HEK293 (cell line): ENCODE results near the gene OSBPL10.

Experiments used
- CTCF ChIA-PET: fragments of 350-600 bp; formaldehyde crosslinking; extraction: SDS; loops from one replicate; lab custom pipeline; 2021; ENCODE audit warnings: antibody characterized with exemption; lab: Yijun Ruan, JAX
- POLR2A ChIA-PET: fragments of 300-600 bp; formaldehyde crosslinking; extraction: SDS; loops from one replicate; lab custom pipeline; 2020; ENCODE audit warnings: antibody characterized with exemption, inconsistent platforms; lab: Yijun Ruan, JAX
- H3K27ac ChIP-seq: fragments of 200-500 bp; sonication (Bioruptor generic); 2 replicates; pipeline ENCODE4 v1.5.1; 2014; ENCODE audit warnings: low read depth, low read length, control low read depth, inconsistent platforms; ENCODE audit errors: extremely low read depth
- H3K36me3 ChIP-seq, 2 experiments: fragments of 200-500 bp in 1 of 2; sonication (Bioruptor generic) in 1 of 2; 1 replicate in 1 of 2; 2 replicates in 1 of 2; pipeline ENCODE4 v1.5.1; 2014 to 2017; ENCODE audit warnings: inconsistent platforms in 2 of 2, low read length in 2 of 2; ENCODE audit not compliant: control insufficient read depth in 2 of 2, insufficient read depth in 1 of 2
- H3K4me1 ChIP-seq: fragments of 200-500 bp; sonication (Bioruptor generic); 2 replicates; pipeline ENCODE4 v1.5.1; 2014; ENCODE audit warnings: mild to moderate bottlenecking, low read length, inconsistent platforms; ENCODE audit not compliant: control insufficient read depth, insufficient read depth
- H3K4me3 ChIP-seq: 2 replicates; pipeline ENCODE4 v1.5.1; 2011; ENCODE audit warnings: low read depth, mild to moderate bottlenecking, control low read depth, low read length, moderate library complexity
- H3K9me3 ChIP-seq: fragments of 200-500 bp; sonication (Bioruptor generic); 2 replicates; pipeline ENCODE4 v1.5.1; 2014; ENCODE audit warnings: low read depth, low read length, inconsistent platforms; ENCODE audit not compliant: control insufficient read depth, insufficient read depth
- GLIS2 ChIP-seq: fragments of 450-650 bp; formaldehyde crosslinking; IDR thresholded peaks from 2 replicates; pipeline ENCODE4 v1.5.1; 2016; ENCODE audit warnings: missing biosample characterization, missing genetic modification characterization
- HOXA7 ChIP-seq: sonication (generic); formaldehyde crosslinking; IDR thresholded peaks from 2 replicates; pipeline ENCODE4 v1.8.1; 2022; ENCODE audit warnings: missing genetic modification reagents, borderline replicate concordance
- KLF8 ChIP-seq: fragments of 450-650 bp; formaldehyde crosslinking; IDR thresholded peaks from 2 replicates; pipeline ENCODE4 v1.5.1; 2016; ENCODE audit warnings: missing biosample characterization, missing genetic modification characterization
- SCRT2 ChIP-seq: fragments of 450-650 bp; formaldehyde crosslinking; IDR thresholded peaks from 2 replicates; pipeline ENCODE4 v1.5.1; 2016; ENCODE audit warnings: missing biosample characterization, missing genetic modification characterization
- SP2 ChIP-seq: fragments of 450-650 bp; formaldehyde crosslinking; IDR thresholded peaks from 2 replicates; pipeline ENCODE4 v1.5.1; 2016; ENCODE audit warnings: missing biosample characterization, missing genetic modification characterization
- WT1 ChIP-seq: fragments of 450-650 bp; formaldehyde crosslinking; IDR thresholded peaks from 2 replicates; pipeline ENCODE4 v1.5.1; 2016; ENCODE audit warnings: missing biosample characterization, missing genetic modification characterization
- YY2 ChIP-seq: fragments of 450-650 bp; formaldehyde crosslinking; IDR thresholded peaks from 2 replicates; pipeline ENCODE4 v1.5.1; 2016; ENCODE audit warnings: missing biosample characterization, missing genetic modification characterization
- ZFP3 ChIP-seq: fragments of 450-650 bp; formaldehyde crosslinking; IDR thresholded peaks from 2 replicates; pipeline ENCODE4 v1.5.1; 2016; ENCODE audit warnings: low read depth, missing biosample characterization, missing genetic modification characterization
- ZNF121 ChIP-seq: fragments of 450-650 bp; formaldehyde crosslinking; IDR thresholded peaks from 2 replicates; pipeline ENCODE4 v1.5.1; 2016; ENCODE audit warnings: missing biosample characterization, missing genetic modification characterization
- ZNF24 ChIP-seq: fragments of 450-650 bp; formaldehyde crosslinking; IDR thresholded peaks from 2 replicates; pipeline ENCODE4 v1.5.1; 2016; ENCODE audit warnings: missing biosample characterization, missing genetic modification characterization
- ZNF302 ChIP-seq: fragments of 450-650 bp; formaldehyde crosslinking; IDR thresholded peaks from 2 replicates; pipeline ENCODE4 v1.5.1; 2016; ENCODE audit warnings: missing biosample characterization, missing genetic modification characterization, low read depth
- ZNF391 ChIP-seq: fragments of 450-650 bp; formaldehyde crosslinking; IDR thresholded peaks from 2 replicates; pipeline ENCODE4 v1.5.1; 2016; ENCODE audit warnings: low read depth, missing biosample characterization, missing genetic modification characterization, borderline replicate concordance
- ZNF501 ChIP-seq: fragments of 450-650 bp; formaldehyde crosslinking; IDR thresholded peaks from 2 replicates; pipeline ENCODE4 v1.5.1; 2016; ENCODE audit warnings: missing biosample characterization, missing genetic modification characterization
- ZNF510 ChIP-seq: fragments of 450-650 bp; formaldehyde crosslinking; IDR thresholded peaks from 2 replicates; pipeline ENCODE4 v1.5.1; 2018; ENCODE audit warnings: mild to moderate bottlenecking, missing genetic modification characterization, missing biosample characterization; ENCODE audit not compliant: insufficient replicate concordance
- ZNF623 ChIP-seq: fragments of 450-650 bp; formaldehyde crosslinking; IDR thresholded peaks from 2 replicates; pipeline ENCODE4 v1.5.1; 2016; ENCODE audit warnings: missing biosample characterization, missing genetic modification characterization
- ZNF660 ChIP-seq: fragments of 450-650 bp; IDR thresholded peaks from 2 replicates; pipeline ENCODE4 v1.5.1; 2018; ENCODE audit warnings: missing biosample characterization, mild to moderate bottlenecking, missing genetic modification characterization
- ZNF701 ChIP-seq: fragments of 450-650 bp; formaldehyde crosslinking; IDR thresholded peaks from 2 replicates; pipeline ENCODE4 v1.5.1; 2016; ENCODE audit warnings: missing biosample characterization, missing genetic modification characterization
- ZNF707 ChIP-seq: fragments of 450-650 bp; formaldehyde crosslinking; IDR thresholded peaks from 2 replicates; pipeline ENCODE4 v1.5.1; 2016; ENCODE audit warnings: missing biosample characterization, missing genetic modification characterization
- ZNF776 ChIP-seq: fragments of 450-650 bp; formaldehyde crosslinking; IDR thresholded peaks from 2 replicates; pipeline ENCODE4 v1.5.0; 2017; ENCODE audit warnings: missing biosample characterization, missing genetic modification characterization, borderline replicate concordance
- ZNF830 ChIP-seq: fragments of 450-650 bp; IDR thresholded peaks from 2 replicates; pipeline ENCODE4 v1.5.0; 2018; ENCODE audit warnings: missing biosample characterization, missing genetic modification characterization, low read depth, mild to moderate bottlenecking, moderate library complexity
- ZNF843 ChIP-seq: fragments of 450-650 bp; formaldehyde crosslinking; IDR thresholded peaks from 2 replicates; pipeline ENCODE4 v1.5.1; 2016; ENCODE audit warnings: missing biosample characterization, missing genetic modification characterization
- TF ChIP-seq, protein P1 (sequence below): fragments of 450-650 bp; formaldehyde crosslinking; IDR thresholded peaks from 2 replicates; pipeline ENCODE4 v1.5.1; 2016; ENCODE audit warnings: missing biosample characterization, missing genetic modification characterization
- TF ChIP-seq, protein P2 (sequence below): fragments of 450-650 bp; formaldehyde crosslinking; IDR thresholded peaks from 2 replicates; pipeline ENCODE4 v1.5.1; 2017; ENCODE audit warnings: missing biosample characterization, missing genetic modification characterization

Gene OSBPL10

DNA sequence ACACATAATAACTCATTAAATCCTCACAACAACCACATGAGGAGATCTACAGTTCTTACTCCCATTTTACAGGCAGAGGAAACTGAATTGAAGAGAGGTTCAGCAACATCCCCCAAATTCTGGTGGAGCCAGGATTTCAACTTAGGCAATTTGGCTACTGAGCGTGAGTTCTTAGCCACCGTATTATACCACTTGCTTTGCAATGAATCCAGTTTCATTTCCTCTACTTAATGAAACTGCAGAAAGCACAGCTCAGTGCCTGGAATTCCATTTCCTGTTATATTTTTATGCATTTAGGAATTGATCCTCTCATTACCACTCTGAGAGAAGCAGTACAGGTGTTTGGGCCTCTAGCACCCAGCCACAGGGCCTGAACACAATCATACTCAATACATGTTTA is 4.8 kb upstream of the OSBPL10 start:
- H3K36me3 ChIP-seq = no peaks in the 10 kb centered on the region
- no peak overlapping the region for H3K4me3 ChIP-seq
- TF ChIP-seq ZNF121 (tag by site-specific recombination) (no peak), ZNF843 (tag by site-specific recombination) (no peak), ZNF623 (tag by site-specific recombination) (no peak), ZNF391 (tag by site-specific recombination) (no peak), WT1 (tag by site-specific recombination) (no peak), SP2 (tag by site-specific recombination) (no peak), ZNF776 (tag by site-specific recombination) (no peak), ZNF24 (tag by site-specific recombination) (no peak), GLIS2 (no peak), YY2 (tag by site-specific recombination) (no peak), ZNF302 (tag by site-specific recombination) (no peak), ZNF701 (no peak), SCRT2 (no peak), ZNF830 (tag by site-specific recombination) (no peak), KLF8 (tag by site-specific recombination) (no peak)
- TF ChIP-seq, all 188 proteins: peak for 0
- Histone ChIP-seq H3K9me3 (no peaks in the 10 kb centered on the region), H3K4me1 (no peaks in the 10 kb centered on the region), H3K27ac (no peak overlapping the region)
- CTCF ChIA-PET = no interaction called here
- POLR2A ChIA-PET = interaction anchor here (1.2 kb wide), 1 partner anchor 453 kb away, joined by 3 read pairs; the partner anchor contains the start of gene STT3B

DNA sequence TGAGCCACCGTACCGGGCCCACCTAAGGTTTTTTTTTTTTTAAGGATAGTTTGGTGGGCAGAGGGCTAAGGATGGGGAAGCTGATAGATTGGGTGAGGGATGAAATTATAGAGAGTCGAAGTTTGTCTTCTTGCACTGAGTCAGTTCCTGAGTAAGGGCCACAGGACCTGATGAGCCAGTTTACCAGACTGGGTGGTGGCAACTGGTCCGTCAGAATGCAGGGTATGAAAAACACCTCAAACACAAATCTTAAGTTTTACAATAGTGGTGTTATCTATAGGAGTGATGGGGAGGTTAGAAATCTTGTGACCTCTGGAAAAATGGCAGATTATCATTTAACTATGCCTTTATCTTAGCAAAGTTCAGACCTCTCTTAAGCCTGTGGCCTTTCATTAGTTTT is 3.3 kb upstream of the OSBPL10 start:
- H3K4me3 ChIP-seq = no peak overlapping the region
- POLR2A ChIA-PET = no interaction called here
- CTCF ChIA-PET = no interaction called here

More for the DNA sequence above, 3.3 kb upstream of the OSBPL10 start:
- no peaks in the 10 kb centered on the region for H3K36me3 ChIP-seq
- no peak for TF ChIP-seq ZNF707
- TF ChIP-seq, protein P1, sequence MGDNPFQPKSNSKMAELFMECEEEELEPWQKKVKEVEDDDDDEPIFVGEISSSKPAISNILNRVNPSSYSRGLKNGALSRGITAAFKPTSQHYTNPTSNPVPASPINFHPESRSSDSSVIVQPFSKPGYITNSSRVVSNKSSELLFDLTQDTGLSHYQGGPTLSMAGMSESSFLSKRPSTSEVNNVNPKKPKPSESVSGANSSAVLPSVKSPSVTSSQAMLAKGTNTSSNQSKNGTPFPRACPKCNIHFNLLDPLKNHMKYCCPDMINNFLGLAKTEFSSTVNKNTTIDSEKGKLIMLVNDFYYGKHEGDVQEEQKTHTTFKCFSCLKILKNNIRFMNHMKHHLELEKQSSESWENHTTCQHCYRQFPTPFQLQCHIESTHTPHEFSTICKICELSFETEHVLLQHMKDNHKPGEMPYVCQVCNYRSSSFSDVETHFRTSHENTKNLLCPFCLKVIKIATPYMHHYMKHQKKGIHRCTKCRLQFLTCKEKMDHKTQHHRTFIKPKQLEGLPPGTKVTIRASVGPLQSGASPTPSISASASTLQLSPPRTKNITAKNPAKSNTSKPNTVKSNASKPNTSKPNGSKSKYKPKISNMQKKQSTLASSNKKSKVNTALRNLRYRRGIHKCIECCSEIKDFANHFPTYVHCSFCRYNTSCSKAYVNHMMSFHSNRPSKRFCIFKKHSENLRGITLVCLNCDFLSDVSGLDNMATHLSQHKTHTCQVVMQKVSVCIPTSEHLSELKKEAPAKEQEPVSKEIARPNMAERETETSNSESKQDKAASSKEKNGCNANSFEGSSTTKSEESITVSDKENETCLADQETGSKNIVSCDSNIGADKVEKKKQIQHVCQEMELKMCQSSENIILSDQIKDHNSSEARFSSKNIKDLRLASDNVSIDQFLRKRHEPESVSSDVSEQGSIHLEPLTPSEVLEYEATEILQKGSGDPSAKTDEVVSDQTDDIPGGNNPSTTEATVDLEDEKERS (tag by site-specific recombination) = no peak
- no peak for TF ChIP-seq ZNF501
- no peak for TF ChIP-seq ZNF510 (tag by site-specific recombination)
- TF ChIP-seq HOXA7 (CRISPR knock-in tag) = no peak
- no peak for TF ChIP-seq ZNF660 (tag by site-specific recombination)
- TF ChIP-seq, protein P2, sequence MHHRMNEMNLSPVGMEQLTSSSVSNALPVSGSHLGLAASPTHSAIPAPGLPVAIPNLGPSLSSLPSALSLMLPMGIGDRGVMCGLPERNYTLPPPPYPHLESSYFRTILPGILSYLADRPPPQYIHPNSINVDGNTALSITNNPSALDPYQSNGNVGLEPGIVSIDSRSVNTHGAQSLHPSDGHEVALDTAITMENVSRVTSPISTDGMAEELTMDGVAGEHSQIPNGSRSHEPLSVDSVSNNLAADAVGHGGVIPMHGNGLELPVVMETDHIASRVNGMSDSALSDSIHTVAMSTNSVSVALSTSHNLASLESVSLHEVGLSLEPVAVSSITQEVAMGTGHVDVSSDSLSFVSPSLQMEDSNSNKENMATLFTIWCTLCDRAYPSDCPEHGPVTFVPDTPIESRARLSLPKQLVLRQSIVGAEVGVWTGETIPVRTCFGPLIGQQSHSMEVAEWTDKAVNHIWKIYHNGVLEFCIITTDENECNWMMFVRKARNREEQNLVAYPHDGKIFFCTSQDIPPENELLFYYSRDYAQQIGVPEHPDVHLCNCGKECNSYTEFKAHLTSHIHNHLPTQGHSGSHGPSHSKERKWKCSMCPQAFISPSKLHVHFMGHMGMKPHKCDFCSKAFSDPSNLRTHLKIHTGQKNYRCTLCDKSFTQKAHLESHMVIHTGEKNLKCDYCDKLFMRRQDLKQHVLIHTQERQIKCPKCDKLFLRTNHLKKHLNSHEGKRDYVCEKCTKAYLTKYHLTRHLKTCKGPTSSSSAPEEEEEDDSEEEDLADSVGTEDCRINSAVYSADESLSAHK = no peak
- TF ChIP-seq ZFP3 (tag by site-specific recombination) = no peak
- peaks cover 3% of the 10 kb centered on the region; the same call in 1 of the 2 replicates for H3K4me1 ChIP-seq
- H3K27ac ChIP-seq = no peak overlapping the region
- H3K9me3 ChIP-seq = no peaks in the 10 kb centered on the region
